ENCODE measurements around the gene STMND1. TPM values are rescaled to one million over a fixed set of nuclear protein-coding genes. Genes with fewer than 3 reads are reported as not detected.

Gene STMND1
- total RNA-seq, 1 experiment from 2014 or later, result not detected

DNA sequence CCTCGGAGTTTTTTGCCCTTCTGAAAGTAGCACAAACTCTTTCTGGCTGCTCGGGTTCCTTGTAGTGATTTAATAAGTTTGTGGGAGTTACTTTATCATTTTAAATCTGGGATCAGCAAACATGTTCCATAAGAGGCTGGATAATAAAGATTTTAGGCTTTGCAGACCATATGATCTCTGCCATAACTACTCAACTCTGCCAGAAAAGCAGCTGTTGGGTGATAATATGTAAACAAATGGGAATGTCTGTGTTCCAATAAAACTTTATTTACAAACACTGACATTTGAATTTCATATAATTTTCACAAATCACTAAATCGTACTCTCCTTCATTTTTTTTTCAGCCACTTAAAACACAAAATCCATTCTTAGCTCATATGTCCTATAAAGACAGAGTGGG is 3.9 kb upstream of the STMND1 start:
- no peak overlapping the region for H2AFZ ChIP-seq (ENCODE audit: low read length)
- no peak overlapping the region for H3K27ac ChIP-seq (ENCODE audit: insufficient read length, low read depth, low read length)
- H3K9me3 ChIP-seq (ENCODE audit: control insufficient read depth, low read depth, low read length), result no peaks in the 10 kb centered on the region
- H4K91ac ChIP-seq (ENCODE audit: insufficient read length, low read depth, low read length), result no peak overlapping the region
- H3K14ac ChIP-seq (ENCODE audit: insufficient read depth, low read length), result no peak overlapping the region
- no peak overlapping the region for H2BK120ac ChIP-seq (ENCODE audit: low read depth, low read length, poor library complexity, severe bottlenecking)
- H3K27ac Mint-ChIP-seq, result no peak overlapping the region
- no peaks in the 10 kb centered on the region; a peak in 1 of 5 replicates for H3K9me3 Mint-ChIP-seq
- no peak overlapping the region for H3T11ph ChIP-seq (ENCODE audit: low read length)
- no peak overlapping the region for H3K4me3 Mint-ChIP-seq
- no peak overlapping the region for H3K4me2 ChIP-seq (ENCODE audit: insufficient read depth, insufficient read length, low read length)
- H3K18ac ChIP-seq (ENCODE audit: insufficient read length, low read depth, low read length), result no peak overlapping the region
- WGBS (ENCODE audit: extremely low coverage, insufficient read length, low lambda C conversion rate), result 100% methylated on average over 1 of the region's 3 CpGs
- H3K23ac ChIP-seq (ENCODE audit: insufficient read length, low read depth, low read length), result no peak overlapping the region
- H3K4me1 Mint-ChIP-seq, result peaks cover 16 to 26% of the 10 kb centered on the region in 2 experiments
- no peaks in the 10 kb centered on the region for H3K36me3 Mint-ChIP-seq (ENCODE audit: insufficient read depth in 1 of 3, low read depth in 3 of 3)
- no peak overlapping the region for H2BK5ac ChIP-seq (ENCODE audit: insufficient read length, low read length)
- no peaks in the 10 kb centered on the region; the same call in 1 of the 2 replicates for H3K4me1 ChIP-seq (ENCODE audit: insufficient read depth, low read length)
- H2BK15ac ChIP-seq (ENCODE audit: low read depth, low read length), result no peak overlapping the region
- H3K27me3 Mint-ChIP-seq (ENCODE audit: low read depth), result peaks cover 44% of the 10 kb centered on the region
- no peak overlapping the region for H3K4ac ChIP-seq (ENCODE audit: low read depth, low read length)
- H3K23me2 ChIP-seq (ENCODE audit: insufficient read length, low read depth, low read length, poor library complexity, severe bottlenecking), result peaks cover 7% of the 10 kb centered on the region
- H4K5ac ChIP-seq (ENCODE audit: insufficient read length, low read depth, low read length), result no peak overlapping the region
- no peaks in the 10 kb centered on the region for H3K79me2 ChIP-seq (ENCODE audit: insufficient read depth, low read length)
- no peak overlapping the region for H2BK20ac ChIP-seq (ENCODE audit: low read depth, low read length, poor library complexity, severe bottlenecking)
- H4K8ac ChIP-seq (replicated peaks; ENCODE audit: insufficient read length, low read depth, low read length), result no peak overlapping the region
- H2BK12ac ChIP-seq (ENCODE audit: insufficient read length, low read depth, low read length), result no peak overlapping the region
- H3K9ac ChIP-seq (ENCODE audit: extremely low read depth, insufficient read length, low read length), result no peak overlapping the region
- no peak for DNase-seq
- H3K27me3 ChIP-seq (ENCODE audit: insufficient read depth, low read length), result peaks cover 12% of the 10 kb centered on the region; the same call in 1 of the 2 replicates
- H4K20me1 ChIP-seq (ENCODE audit: control insufficient read depth, insufficient read depth, insufficient read length), result no peaks in the 10 kb centered on the region
- TF ChIP-seq, protein P1, sequence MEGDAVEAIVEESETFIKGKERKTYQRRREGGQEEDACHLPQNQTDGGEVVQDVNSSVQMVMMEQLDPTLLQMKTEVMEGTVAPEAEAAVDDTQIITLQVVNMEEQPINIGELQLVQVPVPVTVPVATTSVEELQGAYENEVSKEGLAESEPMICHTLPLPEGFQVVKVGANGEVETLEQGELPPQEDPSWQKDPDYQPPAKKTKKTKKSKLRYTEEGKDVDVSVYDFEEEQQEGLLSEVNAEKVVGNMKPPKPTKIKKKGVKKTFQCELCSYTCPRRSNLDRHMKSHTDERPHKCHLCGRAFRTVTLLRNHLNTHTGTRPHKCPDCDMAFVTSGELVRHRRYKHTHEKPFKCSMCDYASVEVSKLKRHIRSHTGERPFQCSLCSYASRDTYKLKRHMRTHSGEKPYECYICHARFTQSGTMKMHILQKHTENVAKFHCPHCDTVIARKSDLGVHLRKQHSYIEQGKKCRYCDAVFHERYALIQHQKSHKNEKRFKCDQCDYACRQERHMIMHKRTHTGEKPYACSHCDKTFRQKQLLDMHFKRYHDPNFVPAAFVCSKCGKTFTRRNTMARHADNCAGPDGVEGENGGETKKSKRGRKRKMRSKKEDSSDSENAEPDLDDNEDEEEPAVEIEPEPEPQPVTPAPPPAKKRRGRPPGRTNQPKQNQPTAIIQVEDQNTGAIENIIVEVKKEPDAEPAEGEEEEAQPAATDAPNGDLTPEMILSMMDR (conservative IDR thresholded peaks at IDR 0.05), result no peak
- no peak overlapping the region for H2AK5ac ChIP-seq (ENCODE audit: insufficient read length, low read length)
- H3K79me1 ChIP-seq (ENCODE audit: insufficient read depth, low read depth, low read length, poor library complexity, severe bottlenecking), result no peaks in the 10 kb centered on the region
- no peak overlapping the region for H3K56ac ChIP-seq (ENCODE audit: insufficient read length, low read depth, low read length)
